22Rv1 (cell line): ENCODE measurements around the gene GADL1.

ENCODE experiments used
- H3K27ac ChIP-seq: fragments of 450-650 bp; 2 replicates; pipeline ENCODE4 v1.5.1; 2017
- ZFX ChIP-seq: fragments of 450-650 bp; IDR thresholded peaks from 2 replicates; pipeline ENCODE4 v1.6.1; 2017; ENCODE audit warnings: antibody characterized with exemption, borderline replicate concordance
- TF ChIP-seq, protein P1 (sequence below): fragments of 450-650 bp; IDR thresholded peaks from 2 replicates; pipeline ENCODE4 v1.5.1; 2017; ENCODE audit warnings: mild to moderate bottlenecking

Gene GADL1

DNA sequence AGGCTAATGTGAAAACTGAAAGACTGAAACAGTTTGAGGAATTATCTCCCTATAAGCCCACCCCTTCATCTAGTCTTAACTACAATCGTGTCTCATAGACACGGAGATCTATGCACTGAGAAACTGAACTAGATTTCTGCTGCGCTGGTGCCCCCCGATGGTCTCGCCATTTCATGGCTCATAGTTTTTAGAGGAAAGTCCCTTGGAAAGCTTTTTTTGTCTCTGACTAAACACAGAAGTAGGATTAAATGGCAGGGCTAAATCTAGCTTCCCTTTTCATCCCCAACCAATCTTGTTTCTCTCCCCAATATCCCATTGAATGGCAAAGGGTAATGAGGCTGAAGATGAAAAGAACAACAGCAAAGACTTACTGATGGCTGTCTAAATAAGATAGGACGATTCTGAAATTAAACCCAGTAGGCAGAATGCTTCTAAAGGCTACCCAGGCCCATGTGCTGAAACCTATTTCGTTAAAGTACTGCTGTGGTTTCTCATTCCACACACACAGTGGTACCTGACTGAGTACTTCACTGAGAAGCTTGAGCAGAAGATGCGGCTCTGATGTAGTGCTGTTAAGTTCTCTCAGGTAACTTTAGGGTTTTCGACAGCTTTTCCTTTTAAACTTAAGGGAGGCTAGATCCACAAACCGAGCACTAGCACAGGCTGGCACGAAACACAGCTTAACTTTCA, 142.7 kb downstream of the GADL1 start:
- TF ChIP-seq ZFX = no peak
- TF ChIP-seq, protein P1, sequence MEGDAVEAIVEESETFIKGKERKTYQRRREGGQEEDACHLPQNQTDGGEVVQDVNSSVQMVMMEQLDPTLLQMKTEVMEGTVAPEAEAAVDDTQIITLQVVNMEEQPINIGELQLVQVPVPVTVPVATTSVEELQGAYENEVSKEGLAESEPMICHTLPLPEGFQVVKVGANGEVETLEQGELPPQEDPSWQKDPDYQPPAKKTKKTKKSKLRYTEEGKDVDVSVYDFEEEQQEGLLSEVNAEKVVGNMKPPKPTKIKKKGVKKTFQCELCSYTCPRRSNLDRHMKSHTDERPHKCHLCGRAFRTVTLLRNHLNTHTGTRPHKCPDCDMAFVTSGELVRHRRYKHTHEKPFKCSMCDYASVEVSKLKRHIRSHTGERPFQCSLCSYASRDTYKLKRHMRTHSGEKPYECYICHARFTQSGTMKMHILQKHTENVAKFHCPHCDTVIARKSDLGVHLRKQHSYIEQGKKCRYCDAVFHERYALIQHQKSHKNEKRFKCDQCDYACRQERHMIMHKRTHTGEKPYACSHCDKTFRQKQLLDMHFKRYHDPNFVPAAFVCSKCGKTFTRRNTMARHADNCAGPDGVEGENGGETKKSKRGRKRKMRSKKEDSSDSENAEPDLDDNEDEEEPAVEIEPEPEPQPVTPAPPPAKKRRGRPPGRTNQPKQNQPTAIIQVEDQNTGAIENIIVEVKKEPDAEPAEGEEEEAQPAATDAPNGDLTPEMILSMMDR = peak; percentile 55
- H3K27ac ChIP-seq = no peak overlapping the region

DNA sequence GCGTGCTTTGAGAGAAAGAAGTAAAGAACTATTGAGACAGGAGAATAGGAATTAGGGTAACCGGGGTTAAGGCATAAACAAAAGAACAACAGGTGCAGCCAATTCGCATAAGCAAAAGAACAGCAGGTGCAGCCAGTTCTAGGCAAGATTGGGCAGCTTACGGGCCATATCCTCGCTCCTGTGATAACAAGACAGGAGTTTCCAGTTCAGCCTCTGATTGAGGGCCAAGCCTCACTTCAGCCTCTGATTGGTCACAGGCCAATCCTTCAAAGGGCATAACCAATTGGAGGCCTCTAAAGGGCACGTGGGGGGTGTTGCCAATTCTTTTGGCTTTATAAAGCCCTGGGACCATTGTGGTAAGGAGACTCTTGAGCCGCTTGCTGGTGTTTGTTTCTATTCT, 143.5 kb downstream of the GADL1 start:
- H3K27ac ChIP-seq = no peak overlapping the region
- no peak for TF ChIP-seq ZFX
- TF ChIP-seq, protein P1 = no peak

DNA sequence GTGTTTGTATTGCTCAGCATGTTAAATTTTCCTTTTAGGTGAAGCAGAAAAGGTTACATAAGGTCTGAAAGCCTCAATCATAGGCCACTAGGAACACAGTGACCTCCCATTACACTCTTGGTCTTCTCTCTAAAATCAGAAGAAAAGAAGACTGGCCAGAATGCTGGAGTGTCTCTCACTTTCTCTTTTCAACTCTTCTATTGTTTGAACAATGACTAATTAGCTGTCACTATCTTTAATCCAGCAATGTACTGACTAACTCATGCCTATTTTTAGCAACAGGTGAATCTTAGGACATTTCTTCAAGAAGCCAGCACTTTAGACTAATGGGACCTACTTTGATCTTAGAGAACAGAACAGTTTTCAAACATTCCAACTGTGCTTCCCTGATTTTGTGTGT, 145.2 kb downstream of the GADL1 start:
- no peak overlapping the region for H3K27ac ChIP-seq
- no peak for TF ChIP-seq ZFX
- TF ChIP-seq, protein P1 = no peak

DNA sequence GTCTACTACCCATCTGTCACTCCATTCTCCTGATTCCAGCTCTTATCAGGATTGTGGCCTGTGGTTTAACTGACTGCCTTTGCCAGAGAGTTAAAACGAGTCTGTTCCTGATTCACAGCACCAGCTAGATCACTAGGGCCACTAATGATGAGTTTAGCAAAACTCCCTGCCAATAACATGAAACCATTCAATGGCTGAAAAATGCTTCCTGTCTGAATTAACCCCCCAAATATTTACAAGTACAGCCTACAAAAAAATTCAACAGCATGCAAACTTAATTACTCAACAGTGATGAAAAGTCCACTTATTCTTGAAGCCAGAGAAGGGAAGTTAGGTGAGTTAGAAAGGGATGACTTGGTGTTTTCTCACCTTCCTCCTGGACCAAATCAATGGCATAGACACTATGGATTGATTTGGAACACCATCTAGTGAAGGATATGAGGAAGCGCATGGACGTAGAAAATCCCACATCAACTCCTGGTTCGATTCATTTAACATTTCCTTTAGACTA, 146.6 kb downstream of the GADL1 start:
- TF ChIP-seq ZFX = no peak
- TF ChIP-seq, protein P1 = peak; percentile 66
- no peak overlapping the region for H3K27ac ChIP-seq

DNA sequence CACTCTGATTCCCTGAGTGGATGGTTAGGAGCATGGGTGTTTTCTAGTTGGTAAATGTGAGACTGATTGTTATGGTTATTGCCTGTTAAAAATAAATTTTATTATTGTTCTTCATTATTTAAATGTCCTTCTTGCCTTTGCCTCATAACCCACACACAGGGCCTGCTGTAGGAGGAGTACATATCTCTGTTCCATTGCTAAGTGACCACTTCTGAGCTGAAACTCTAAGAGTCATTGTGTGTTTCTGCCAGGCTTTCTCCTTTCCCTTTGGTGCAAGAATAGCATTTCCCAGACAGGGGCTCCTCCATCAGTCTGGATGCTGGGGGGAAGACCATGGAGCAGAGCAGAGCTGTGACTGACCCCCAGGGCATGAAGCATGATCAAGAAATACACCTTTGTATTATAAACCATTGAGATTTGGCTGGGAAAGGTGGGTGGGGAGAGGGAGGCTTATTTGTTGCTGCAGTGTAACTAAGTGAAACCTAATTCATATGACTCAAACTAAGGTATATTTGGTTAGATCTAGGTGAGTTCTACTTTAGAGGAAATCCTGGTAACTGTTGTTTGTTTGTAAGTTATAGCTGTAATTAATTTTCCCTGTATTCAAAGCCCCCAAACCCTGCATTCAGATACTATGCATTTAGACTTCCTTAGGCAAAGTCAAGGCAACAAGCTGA, 150.7 kb downstream of the GADL1 start:
- TF ChIP-seq, protein P1 = no peak
- TF ChIP-seq ZFX = no peak

DNA sequence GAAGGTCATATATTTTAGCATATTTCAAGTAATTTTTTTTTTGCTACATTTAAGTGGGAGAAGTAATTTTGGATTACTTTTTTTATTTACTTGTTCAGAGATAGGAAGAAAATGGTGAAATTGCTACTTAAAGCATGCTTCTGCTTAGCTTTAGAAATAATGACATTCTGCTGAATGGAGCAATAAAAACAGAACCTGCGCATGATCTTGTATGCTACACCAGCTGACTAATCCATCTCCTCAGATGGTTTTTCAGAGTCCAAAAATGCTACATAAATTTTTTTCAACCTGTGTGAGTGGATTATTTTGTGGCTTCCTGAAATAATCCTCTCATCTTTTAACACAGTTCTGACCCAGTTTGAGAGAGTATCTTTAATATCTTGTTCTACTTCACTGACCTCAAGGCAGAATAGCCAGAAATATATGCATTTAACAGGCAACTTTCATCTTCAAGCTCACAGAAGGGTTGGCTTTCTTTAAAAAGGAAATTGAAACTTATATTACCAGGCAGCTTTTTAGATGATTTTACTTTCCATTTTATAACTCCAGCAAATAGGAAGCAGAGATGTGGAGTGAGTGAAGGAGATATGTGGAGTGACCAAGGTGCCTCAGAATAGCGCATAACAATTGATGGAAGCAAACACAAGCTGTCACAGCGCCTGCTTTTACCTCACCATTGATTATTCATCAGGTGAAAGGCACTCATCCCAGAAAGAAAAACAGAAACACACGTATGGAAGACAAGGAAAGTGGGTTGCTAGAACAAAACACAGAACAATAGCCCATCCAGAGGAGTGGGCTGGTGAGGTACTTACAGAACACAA, 151.5 kb downstream of the GADL1 start:
- TF ChIP-seq ZFX = no peak
- TF ChIP-seq, protein P1 = no peak
- no peak overlapping the region for H3K27ac ChIP-seq

More for the DNA sequence above, 150.7 kb downstream of the GADL1 start:
- H3K27ac ChIP-seq = no peak overlapping the region
